Heart right ventricle (tissue), 16 donors: ENCODE data around the gene IFNAR1. TPM values are rescaled to one million over a fixed set of nuclear protein-coding genes. Genes with fewer than 3 reads are reported as not detected.

Experiments
- ATAC-seq, 8 donors: fragments of 200-7000 bp; cut with Tn5 transposase; one replicate each; pipeline ENCODE4 v1.9.1; 2020; ENCODE audit warnings: mild to moderate bottlenecking in 8 of 8, moderate library complexity in 8 of 8, moderate number of reproducible peaks in 1 of 8
- DNase-seq, 2 donors: peaks; one replicate each; pipeline ENCODE4 v3.0.0-alpha.2; 2020
- H3K27ac ChIP-seq, 10 donors: fragments of 200-600 bp; sonication (generic) in 2 of 10; one replicate each; pipeline versions ENCODE4 v1.5.0 to v1.8.0; 2020 to 2022; ENCODE audit warnings: mild to moderate bottlenecking in 3 of 10
- H3K27me3 ChIP-seq, 7 donors: fragments of 200-600 bp; one replicate each; pipeline ENCODE4 v1.8.0; 2021 to 2022; ENCODE audit warnings: mild to moderate bottlenecking in 2 of 7
- H3K36me3 ChIP-seq, 9 donors: fragments of 200-600 bp; sonication (generic) in 1 of 9; one replicate each; pipeline versions ENCODE4 v1.5.0 to v1.8.0; 2020 to 2022; ENCODE audit warnings: mild to moderate bottlenecking in 2 of 9
- H3K4me1 ChIP-seq, 9 donors: fragments of 200-600 bp; sonication (generic) in 1 of 9; one replicate each; pipeline versions ENCODE4 v1.5.0 to v1.8.0; 2020 to 2022; ENCODE audit warnings: mild to moderate bottlenecking in 4 of 9
- H3K4me3 ChIP-seq, 10 donors: fragments of 200-600 bp; sonication (generic) in 2 of 10; one replicate each; pipeline versions ENCODE4 v1.5.0 to v1.8.0; 2020 to 2022; ENCODE audit warnings: mild to moderate bottlenecking in 7 of 10, moderate library complexity in 2 of 10
- H3K9me3 ChIP-seq, 11 donors: fragments of 200-600 bp in 10 of 11; sonication (generic) in 2 of 11; one replicate each; pipeline versions ENCODE4 v1.5.0 to v1.8.0; 2013 to 2022; ENCODE audit warnings: mild to moderate bottlenecking in 2 of 11, control low read depth in 1 of 11, moderate library complexity in 1 of 11
- WGBS, 2 donors: extraction: QIAGEN DNeasy Blood & Tissue Kit; methylation state at CpG; one replicate each; pipeline ENCODE4 v1.1.7; 2013; ENCODE audit warnings: inconsistent platforms in 1 of 2; 5-methylcytosine and 5-hydroxymethylcytosine counted together
- intact Hi-C, 10 donors: fragments of 100-400 bp; cut with DNase I; formaldehyde crosslinking; loops; one replicate each; pipeline versions ENCODE4 v1.11.1 to v1.14.2; 2022
- polyA plus RNA-seq, 2 donors: library from polyadenylated mRNA; stranded (reverse); fragments of 200-250 nt; gene quantifications; one replicate each; pipeline ENCODE4 v1.2.3, GENCODE V29; 2013
- total RNA-seq, 10 donors: library from RNA; stranded (reverse); fragmentation: NEBNext Ultra II Directional in 3 of 10; extraction: Animal tissue kit (Norgen Biotek cat#: 25700) in 3 of 10; gene quantifications; one replicate each; pipeline versions ENCODE4 v1.2.1 to v1.2.4, GENCODE V29; 2021 to 2023
- TF ChIP-seq, protein P1 (sequence below), 9 donors: fragments of 200-600 bp; sonication (generic) in 2 of 9; IDR thresholded peaks; one replicate each; pipeline versions ENCODE4 v1.5.0 to v1.8.0; 2021 to 2022; ENCODE audit warnings: antibody characterized with exemption in 9 of 9, mild to moderate bottlenecking in 5 of 9, moderate library complexity in 1 of 9
- donor health status: Arrhythmogenic right ventricular cardiomyopathy.
- donor health status: ischemic (EF 13 %, LVEDD 7.1; RV severe dilation, severe dysfunction).
- donor health status: healthy with polysubstance abuse.
- donor health status: DM: no; HTN: yes; CAD: no.
- donor health status: DM: no; HTN: no; CAD: no.
- donor health status: ischemic (EF 25% LVEDD 6.9; RV normal size, moderate dysfunction).
- donor health status: ischemic (EF 25% LVEDD 5.7; RV mildly dilated, moderate dysfunction).
- donor health status: healthy.
- donor health status: DM: yes; HTN: yes; CAD: no.
- donor health status: Ischemic cardiomyopathy.
- donor health status: ischemic (EF 35%, LVEDD 5.7; RV mildly dilated, moderate dysfunction).
- donor health status: nonischemic (EF 11% LVEDD 7.7; RV severe dilation, severe dysfunction).
- donor health status: DM: yes; HTN: yes; CAD: no.
- donor health status: PGD.
- donor health status: ischemic (EF 29% LVEDD 5.4; RV normal size, mild dysfunction).
- donor health status: nonischemic (EF 23%, LVEDD 6.1; RV moderate dilation, normal function).

The IFNAR1 gene
- total and polyA plus RNA-seq, 12 donors: 7.4 to 38.5 (median 23.0) TPM

DNA sequence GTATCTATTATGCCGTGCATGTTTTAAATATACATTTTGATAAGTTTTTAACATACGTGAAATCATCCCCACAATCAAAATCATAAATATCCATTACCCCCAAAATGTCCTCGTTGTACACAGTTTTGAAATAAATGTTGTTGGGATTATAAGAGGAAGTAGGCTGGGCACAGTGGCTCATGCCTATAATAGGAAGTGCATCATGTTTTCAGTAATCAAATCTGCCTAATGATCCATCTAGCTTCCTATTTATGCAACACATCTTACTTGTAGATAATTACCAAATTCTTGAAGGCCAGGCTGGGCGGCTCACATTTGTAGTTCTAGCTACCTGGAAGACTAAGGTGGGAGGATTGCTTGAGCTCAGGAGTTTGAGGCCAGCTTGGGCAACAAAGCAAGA is 63.4 kb downstream of the IFNAR1 start:
- Histone ChIP-seq H3K27ac (peak overlapping the region in 1 of 10 donors; percentile 84), H3K4me1 (peaks cover 0 to 60% (median 6%) of the 10 kb centered on the region in 9 donors), H3K27me3 (no peaks in the 10 kb centered on the region), H3K4me3 (no peak overlapping the region), H3K36me3 (no peaks in the 10 kb centered on the region), H3K9me3 (no peaks in the 10 kb centered on the region)
- intact Hi-C loops: loop anchor here in 1 of 10 donors (10.0 kb wide), 1 partner anchor 57 kb away; no protein-coding TSS in a partner anchor
- TF ChIP-seq, protein P1, sequence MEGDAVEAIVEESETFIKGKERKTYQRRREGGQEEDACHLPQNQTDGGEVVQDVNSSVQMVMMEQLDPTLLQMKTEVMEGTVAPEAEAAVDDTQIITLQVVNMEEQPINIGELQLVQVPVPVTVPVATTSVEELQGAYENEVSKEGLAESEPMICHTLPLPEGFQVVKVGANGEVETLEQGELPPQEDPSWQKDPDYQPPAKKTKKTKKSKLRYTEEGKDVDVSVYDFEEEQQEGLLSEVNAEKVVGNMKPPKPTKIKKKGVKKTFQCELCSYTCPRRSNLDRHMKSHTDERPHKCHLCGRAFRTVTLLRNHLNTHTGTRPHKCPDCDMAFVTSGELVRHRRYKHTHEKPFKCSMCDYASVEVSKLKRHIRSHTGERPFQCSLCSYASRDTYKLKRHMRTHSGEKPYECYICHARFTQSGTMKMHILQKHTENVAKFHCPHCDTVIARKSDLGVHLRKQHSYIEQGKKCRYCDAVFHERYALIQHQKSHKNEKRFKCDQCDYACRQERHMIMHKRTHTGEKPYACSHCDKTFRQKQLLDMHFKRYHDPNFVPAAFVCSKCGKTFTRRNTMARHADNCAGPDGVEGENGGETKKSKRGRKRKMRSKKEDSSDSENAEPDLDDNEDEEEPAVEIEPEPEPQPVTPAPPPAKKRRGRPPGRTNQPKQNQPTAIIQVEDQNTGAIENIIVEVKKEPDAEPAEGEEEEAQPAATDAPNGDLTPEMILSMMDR (IDR thresholded peaks at IDR 0.05): no peak
- WGBS, 2 donors: 82 to 83% methylated on average over 4 of the region's 4 CpGs
- DNase-seq: no peak
- ATAC-seq: no peak

DNA sequence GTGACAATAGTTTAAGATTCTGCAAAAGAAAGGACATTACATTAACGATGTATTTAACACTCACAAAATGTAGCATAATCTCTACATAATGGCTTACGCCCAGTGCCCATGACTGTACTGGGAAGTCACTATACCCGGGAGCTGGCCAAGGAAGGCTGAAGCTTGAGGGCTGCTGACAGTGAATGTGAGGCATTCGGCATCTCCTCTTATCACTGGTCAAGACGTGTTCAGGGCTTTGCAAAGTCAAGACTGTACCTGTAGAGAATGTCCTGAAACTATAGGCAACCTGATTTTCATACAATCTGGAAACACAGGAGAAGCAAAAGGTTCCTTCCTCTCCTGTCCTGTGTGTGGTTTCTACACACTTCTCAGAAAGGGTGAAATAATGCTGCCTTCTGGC is 65.7 kb downstream of the IFNAR1 start:
- Histone ChIP-seq H3K4me1 (peaks cover 0 to 64% (median 0%) of the 10 kb centered on the region in 9 donors), H3K4me3 (no peak overlapping the region), H3K27ac (peak overlapping the region in 1 of 10 donors; percentile 36), H3K9me3 (no peaks in the 10 kb centered on the region), H3K36me3 (no peaks in the 10 kb centered on the region), H3K27me3 (no peaks in the 10 kb centered on the region)
- WGBS, 2 donors: 74 to 81% methylated on average over 5 of the region's 5 CpGs
- TF ChIP-seq, protein P1 (IDR thresholded peaks at IDR 0.05): no peak
- intact Hi-C loops: no loop called here
- DNase-seq: no peak
- ATAC-seq: no peak

DNA sequence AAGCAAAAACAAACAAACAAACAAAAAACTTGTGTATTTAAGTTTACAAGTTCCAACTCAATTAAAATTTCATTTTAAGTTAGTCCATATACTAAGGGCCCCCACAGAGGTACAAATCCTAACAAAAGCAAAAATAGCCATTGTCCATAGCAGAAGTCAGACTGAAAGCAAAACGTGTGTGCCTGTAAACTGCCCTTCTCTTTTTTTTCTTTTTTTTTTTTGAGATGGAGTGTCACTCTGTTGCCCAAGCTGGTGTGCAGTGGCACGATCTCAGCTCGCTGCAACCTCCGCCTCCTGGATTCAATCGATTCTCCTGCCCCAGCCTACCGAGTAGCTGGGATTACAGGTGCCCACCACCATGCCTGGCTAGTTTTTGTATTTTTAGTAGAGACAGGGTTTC is 66.9 kb downstream of the IFNAR1 start:
- intact Hi-C loops: no loop called here
- no peak for DNase-seq
- H3K4me3 ChIP-seq: no peak overlapping the region
- H3K27ac ChIP-seq: peak overlapping the region in 1 of 10 donors; percentile 76
- H3K27me3 ChIP-seq: no peaks in the 10 kb centered on the region
- H3K4me1 ChIP-seq: peaks cover 0 to 76% (median 7%) of the 10 kb centered on the region in 9 donors
- 84 to 90% methylated on average over 6 of the region's 6 CpGs for WGBS, 2 donors
- no peaks in the 10 kb centered on the region for H3K9me3 ChIP-seq
- H3K36me3 ChIP-seq: no peaks in the 10 kb centered on the region
- TF ChIP-seq, protein P1 (IDR thresholded peaks at IDR 0.05): no peak
- ATAC-seq: no peak

DNA sequence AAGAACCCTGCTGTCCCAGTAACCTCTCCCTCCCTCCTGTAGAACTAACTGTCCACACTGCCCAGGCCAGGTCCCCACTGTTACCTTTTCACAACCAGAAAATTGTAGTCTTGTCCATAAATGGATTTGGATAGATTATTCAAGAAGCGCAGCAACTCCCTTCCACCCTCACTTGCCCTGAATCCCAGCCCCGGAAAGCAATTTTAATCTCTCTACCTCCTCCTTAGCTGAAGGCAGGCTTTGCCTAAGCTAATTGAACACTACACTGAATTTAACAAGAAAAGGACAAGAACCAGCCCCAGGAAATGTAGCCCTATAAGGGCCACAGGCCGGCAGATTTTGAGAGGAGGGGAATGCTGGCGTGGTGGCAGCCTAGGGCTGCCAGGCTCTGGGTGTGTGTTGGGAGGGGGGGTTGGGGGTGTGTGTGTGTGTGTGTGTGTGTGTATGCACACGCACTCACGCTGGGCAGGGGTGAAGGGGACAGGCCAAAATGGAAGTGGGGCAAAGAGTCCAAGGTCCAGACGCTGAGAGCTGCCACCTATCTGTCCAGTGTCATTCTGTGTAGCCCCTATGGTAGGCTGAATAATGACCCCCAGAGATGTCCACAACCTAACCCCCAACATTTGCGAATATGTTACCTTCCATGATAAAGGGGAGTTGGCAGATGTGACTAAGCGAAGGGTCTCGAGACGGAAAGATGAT is 67.7 kb downstream of the IFNAR1 start:
- intact Hi-C loops: no loop called here
- no peaks in the 10 kb centered on the region for H3K27me3 ChIP-seq
- no peak for DNase-seq
- peaks cover 0 to 83% (median 7%) of the 10 kb centered on the region in 9 donors for H3K4me1 ChIP-seq
- WGBS, 2 donors: 85 to 88% methylated on average over 11 of the region's 11 CpGs
- no peaks in the 10 kb centered on the region for H3K36me3 ChIP-seq
- no peak for ATAC-seq
- no peaks in the 10 kb centered on the region for H3K9me3 ChIP-seq
- TF ChIP-seq, protein P1 (IDR thresholded peaks at IDR 0.05): no peak
- H3K27ac ChIP-seq: peak overlapping the region in 1 of 10 donors; percentile 76
- H3K4me3 ChIP-seq: no peak overlapping the region
